ENCODE data around the gene YAP1. TPM values are rescaled to one million over a fixed set of nuclear protein-coding genes. Genes with fewer than 3 reads are reported as not detected.

Gene YAP1
- total and polyA plus RNA-seq, 11 donors, result 15.2 to 93.0 (median 71.5) TPM

GRCh38 chr11:102079625-102080024 lies 30.6 kb upstream of the YAP1 start:
- Histone ChIP-seq H3K27me3 (no peaks in the 10 kb centered on the region), H3K4me3 (no peak overlapping the region), H3K36me3 (no peaks in the 10 kb centered on the region), H3K27ac (no peak overlapping the region), H3K9me3 (no peaks in the 10 kb centered on the region), H3K4me1 (no peaks in the 10 kb centered on the region)
- DNase-seq (no peak), ATAC-seq (no peak)
- intact Hi-C loops (cut with DNase I), result no loop called here
- TF ChIP-seq POLR2A (IDR thresholded peaks at IDR 0.05) (no peak), CTCF (IDR thresholded peaks at IDR 0.05) (no peak)

- no peak overlapping the region for H3K4me3 ChIP-seq
- no peaks in the 10 kb centered on the region for H3K4me1 ChIP-seq
- H3K36me3 ChIP-seq, result no peaks in the 10 kb centered on the region
- DNase-seq, result no peak
- intact Hi-C loops (cut with DNase I), result no loop called here
- no peak for ATAC-seq
- H3K27ac ChIP-seq, result no peak overlapping the region
- TF ChIP-seq CTCF (IDR thresholded peaks at IDR 0.05) (no peak), POLR2A (IDR thresholded peaks at IDR 0.05) (no peak)
- WGBS, 4 donors, result 87 to 93% (median 90%) methylated on average over 7 of the region's 7 CpGs
- H3K9me3 ChIP-seq, result no peaks in the 10 kb centered on the region
- no peaks in the 10 kb centered on the region for H3K27me3 ChIP-seq
These were observed 28.9 kb upstream of the YAP1 start for GRCh38 chr11:102081313-102081712.

- Histone ChIP-seq H3K36me3 (no peaks in the 10 kb centered on the region), H3K4me1 (no peaks in the 10 kb centered on the region), H3K27ac (no peak overlapping the region), H3K4me3 (no peak overlapping the region), H3K27me3 (no peaks in the 10 kb centered on the region), H3K9me3 (no peaks in the 10 kb centered on the region)
- intact Hi-C loops (cut with DNase I), result no loop called here
- TF ChIP-seq CTCF (IDR thresholded peaks at IDR 0.05) (no peak), POLR2A (IDR thresholded peaks at IDR 0.05) (no peak)
- 86 to 92% (median 89%) methylated on average over 7 of the region's 7 CpGs for WGBS, 4 donors
- DNase-seq (no peak), ATAC-seq (no peak)
These were observed 24.2 kb upstream of the YAP1 start for GRCh38 chr11:102085864-102086551.

GRCh38 chr11:102097186-102097585 lies 13.1 kb upstream of the YAP1 start:
- DNase-seq, result no peak
- Histone ChIP-seq H3K4me3 (no peak overlapping the region), H3K27me3 (no peaks in the 10 kb centered on the region), H3K4me1 (no peaks in the 10 kb centered on the region), H3K9me3 (no peaks in the 10 kb centered on the region), H3K36me3 (no peaks in the 10 kb centered on the region), H3K27ac (no peak overlapping the region)
- TF ChIP-seq POLR2A (IDR thresholded peaks at IDR 0.05) (no peak), CTCF (IDR thresholded peaks at IDR 0.05) (no peak)
- no peak for ATAC-seq
- intact Hi-C loops (cut with DNase I), result no loop called here
- 83 to 91% (median 86%) methylated on average over 1 of the region's 1 CpG for WGBS, 4 donors

All from heart left ventricle (tissue), 16 donors.